Glutamatergic neuron (in vitro differentiated cells): ENCODE results near the gene TPST1. TPM values are rescaled to one million over a fixed set of nuclear protein-coding genes. Genes with fewer than 3 reads are reported as not detected.

Experiments
- DNase-seq: peaks from one replicate; pipeline ENCODE4 v3.0.0; 2022
- H3K27ac Mint-ChIP-seq: one replicate; pipeline ENCODE4 v1.8.0; 2020; ENCODE audit warnings: mild to moderate bottlenecking, mixed read lengths, inconsistent platforms; ENCODE audit not compliant: unreplicated experiment
- H3K27me3 Mint-ChIP-seq: one replicate; pipeline ENCODE4 v1.8.0; 2020; ENCODE audit warnings: mild to moderate bottlenecking, moderate library complexity, mixed read lengths, inconsistent platforms; ENCODE audit not compliant: unreplicated experiment
- H3K36me3 Mint-ChIP-seq: one replicate; pipeline ENCODE4 v1.8.0; 2020; ENCODE audit warnings: mild to moderate bottlenecking, mixed read lengths, inconsistent platforms; ENCODE audit not compliant: unreplicated experiment
- H3K4me1 Mint-ChIP-seq: one replicate; pipeline ENCODE4 v1.8.0; 2020; ENCODE audit warnings: mild to moderate bottlenecking, low read depth, mixed read lengths, inconsistent platforms; ENCODE audit not compliant: unreplicated experiment
- H3K4me3 Mint-ChIP-seq: one replicate; pipeline ENCODE4 v1.8.0; 2020; ENCODE audit warnings: mild to moderate bottlenecking, mixed read lengths, inconsistent platforms; ENCODE audit not compliant: unreplicated experiment
- H3K9me3 Mint-ChIP-seq: one replicate; pipeline ENCODE4 v1.8.0; 2020; ENCODE audit warnings: mild to moderate bottlenecking, moderate library complexity, mixed read lengths, inconsistent platforms; ENCODE audit not compliant: unreplicated experiment
- total RNA-seq: library from RNA; stranded (reverse); fragmentation: NEBNext Ultra II Directional; extraction: Animal tissue kit (Norgen Biotek cat#: 25700); gene quantifications from one replicate; pipeline ENCODE4 v1.2.1, GENCODE V29; 2021; ENCODE audit not compliant: unreplicated experiment
- TF ChIP-seq, protein P1 (sequence below): fragments of 200-600 bp; sonication (generic); IDR thresholded peaks from one replicate; pipeline ENCODE4 v1.5.0; 2021; ENCODE audit not compliant: partially characterized antibody, unreplicated experiment

Gene TPST1
- total RNA-seq, 1 donor from 2014 or later: 41.4 TPM

DNA sequence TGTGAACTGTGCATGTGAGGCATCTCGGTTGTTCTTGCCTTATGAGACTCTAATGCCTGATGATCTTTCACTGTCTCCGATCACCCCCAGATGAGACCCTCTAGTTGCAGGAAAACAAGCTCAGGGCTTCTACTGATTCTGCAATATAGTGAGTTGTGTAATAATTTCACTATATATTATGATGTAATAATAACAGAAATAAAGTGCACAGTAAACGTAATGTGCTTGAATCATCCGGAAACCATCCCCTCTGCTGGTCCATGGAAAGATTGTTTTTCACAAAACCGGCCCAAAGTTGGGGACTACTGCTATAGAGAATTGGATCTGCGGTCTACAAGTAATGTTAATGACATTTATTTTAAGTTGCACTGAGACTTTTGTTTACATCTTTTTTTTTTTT, 126.7 kb downstream of the TPST1 start:
- Mint-ChIP-seq H3K4me1 (peaks cover 8% of the 10 kb centered on the region), H3K4me3 (no peak overlapping the region), H3K27me3 (no peaks in the 10 kb centered on the region), H3K36me3 (peaks cover 15% of the 10 kb centered on the region), H3K27ac (no peak overlapping the region), H3K9me3 (peaks cover 2% of the 10 kb centered on the region)
- TF ChIP-seq, protein P1, sequence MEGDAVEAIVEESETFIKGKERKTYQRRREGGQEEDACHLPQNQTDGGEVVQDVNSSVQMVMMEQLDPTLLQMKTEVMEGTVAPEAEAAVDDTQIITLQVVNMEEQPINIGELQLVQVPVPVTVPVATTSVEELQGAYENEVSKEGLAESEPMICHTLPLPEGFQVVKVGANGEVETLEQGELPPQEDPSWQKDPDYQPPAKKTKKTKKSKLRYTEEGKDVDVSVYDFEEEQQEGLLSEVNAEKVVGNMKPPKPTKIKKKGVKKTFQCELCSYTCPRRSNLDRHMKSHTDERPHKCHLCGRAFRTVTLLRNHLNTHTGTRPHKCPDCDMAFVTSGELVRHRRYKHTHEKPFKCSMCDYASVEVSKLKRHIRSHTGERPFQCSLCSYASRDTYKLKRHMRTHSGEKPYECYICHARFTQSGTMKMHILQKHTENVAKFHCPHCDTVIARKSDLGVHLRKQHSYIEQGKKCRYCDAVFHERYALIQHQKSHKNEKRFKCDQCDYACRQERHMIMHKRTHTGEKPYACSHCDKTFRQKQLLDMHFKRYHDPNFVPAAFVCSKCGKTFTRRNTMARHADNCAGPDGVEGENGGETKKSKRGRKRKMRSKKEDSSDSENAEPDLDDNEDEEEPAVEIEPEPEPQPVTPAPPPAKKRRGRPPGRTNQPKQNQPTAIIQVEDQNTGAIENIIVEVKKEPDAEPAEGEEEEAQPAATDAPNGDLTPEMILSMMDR: no peak
- no peak for DNase-seq

DNA sequence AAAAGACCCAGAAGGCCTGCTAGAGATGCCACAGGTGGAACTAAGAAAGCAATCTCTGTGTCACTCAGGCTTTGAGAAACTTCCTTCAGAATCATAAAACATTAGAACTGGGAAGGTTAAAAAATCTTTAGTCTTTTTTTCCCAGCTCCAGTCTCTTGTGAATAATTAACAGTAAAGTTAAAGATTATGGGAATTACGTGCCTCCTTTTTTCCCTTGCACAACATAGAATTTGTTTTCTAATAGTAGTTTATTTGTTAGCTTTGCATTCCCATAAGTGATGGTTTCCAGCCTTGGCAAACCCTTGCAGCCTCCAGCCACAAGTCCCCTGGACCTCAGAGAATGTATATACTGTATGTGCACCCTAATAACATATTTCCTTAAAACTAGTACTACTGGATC, 128.3 kb downstream of the TPST1 start:
- peaks cover 7% of the 10 kb centered on the region for H3K4me1 Mint-ChIP-seq
- TF ChIP-seq, protein P1: no peak
- H3K4me3 Mint-ChIP-seq: no peak overlapping the region
- H3K27me3 Mint-ChIP-seq: no peaks in the 10 kb centered on the region
- H3K36me3 Mint-ChIP-seq: peaks cover 17% of the 10 kb centered on the region
- no peak for DNase-seq
- no peak overlapping the region for H3K27ac Mint-ChIP-seq
- H3K9me3 Mint-ChIP-seq: peaks cover 2% of the 10 kb centered on the region

DNA sequence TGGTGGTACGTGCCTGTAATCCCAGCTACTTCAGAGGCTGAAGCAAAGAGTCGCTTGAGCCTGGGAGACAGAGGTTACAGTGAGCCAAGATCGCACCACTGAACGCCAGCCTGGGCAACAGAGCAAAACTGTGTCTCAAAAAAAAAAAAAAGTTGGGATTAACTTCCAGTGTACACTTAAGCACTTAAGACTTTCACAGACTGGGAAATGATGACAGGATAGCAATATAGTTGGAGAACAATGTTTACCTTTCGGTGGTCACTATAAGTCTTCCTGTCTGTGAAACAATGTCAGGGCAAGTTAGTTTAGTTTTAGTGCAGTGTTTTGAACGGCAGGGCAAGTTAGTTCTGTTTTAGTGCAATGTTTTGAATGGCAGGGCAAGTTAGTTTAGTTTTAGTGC, 130.2 kb downstream of the TPST1 start:
- no peak for DNase-seq
- peaks cover 2% of the 10 kb centered on the region for H3K9me3 Mint-ChIP-seq
- H3K27me3 Mint-ChIP-seq: no peaks in the 10 kb centered on the region
- H3K4me3 Mint-ChIP-seq: no peak overlapping the region
- TF ChIP-seq, protein P1: no peak
- H3K27ac Mint-ChIP-seq: no peak overlapping the region
- H3K4me1 Mint-ChIP-seq: peaks cover 6% of the 10 kb centered on the region
- peaks cover 28% of the 10 kb centered on the region for H3K36me3 Mint-ChIP-seq

DNA sequence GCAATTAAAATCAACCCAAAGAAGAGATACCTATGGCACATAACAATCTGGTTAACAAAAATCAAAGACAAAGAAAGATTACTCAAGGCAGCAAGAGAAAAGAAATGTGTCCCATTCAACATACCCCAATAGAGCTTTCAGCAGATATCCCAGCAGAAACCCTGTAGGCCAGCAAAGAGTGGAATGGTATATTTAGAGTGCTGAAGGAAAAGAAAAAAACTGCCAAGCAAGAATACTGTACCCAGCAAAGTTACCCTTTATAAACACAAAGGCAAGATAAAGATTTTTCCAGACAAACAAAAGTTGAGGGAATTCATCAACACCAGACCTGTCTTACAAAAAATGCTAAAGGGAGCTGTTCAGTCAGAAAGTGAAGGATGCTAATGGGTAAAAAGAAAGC, 131.6 kb downstream of the TPST1 start:
- Mint-ChIP-seq H3K36me3 (peaks cover 28% of the 10 kb centered on the region), H3K4me1 (peaks cover 4% of the 10 kb centered on the region), H3K27ac (no peak overlapping the region), H3K27me3 (no peaks in the 10 kb centered on the region), H3K4me3 (no peak overlapping the region), H3K9me3 (peaks cover 2% of the 10 kb centered on the region)
- DNase-seq: no peak
- TF ChIP-seq, protein P1: no peak

DNA sequence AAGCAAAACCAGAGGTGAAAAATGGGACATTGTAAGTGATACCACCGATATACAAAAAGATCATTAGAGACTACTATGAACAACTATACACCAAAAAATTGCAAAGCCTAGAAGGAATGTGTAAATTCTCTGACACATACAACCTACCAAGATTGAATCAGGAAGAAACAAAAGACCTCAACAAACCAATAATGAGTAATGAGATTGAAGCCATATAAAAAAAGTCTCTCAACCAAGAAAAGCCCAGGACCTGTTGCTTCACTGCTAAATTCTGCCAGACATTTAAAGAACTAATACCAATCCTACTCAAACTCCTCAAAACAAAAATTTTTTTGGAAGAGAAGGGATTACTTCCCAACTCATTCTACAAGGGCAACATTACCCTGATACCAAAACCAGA, 134.0 kb downstream of the TPST1 start:
- Mint-ChIP-seq H3K9me3 (peaks cover 2% of the 10 kb centered on the region), H3K27ac (no peak overlapping the region), H3K4me3 (no peak overlapping the region), H3K4me1 (no peaks in the 10 kb centered on the region), H3K27me3 (no peaks in the 10 kb centered on the region), H3K36me3 (peaks cover 28% of the 10 kb centered on the region)
- no peak for DNase-seq
- TF ChIP-seq, protein P1: no peak
